ENCODE measurements around the gene TBC1D22A.

Gene TBC1D22A

DNA sequence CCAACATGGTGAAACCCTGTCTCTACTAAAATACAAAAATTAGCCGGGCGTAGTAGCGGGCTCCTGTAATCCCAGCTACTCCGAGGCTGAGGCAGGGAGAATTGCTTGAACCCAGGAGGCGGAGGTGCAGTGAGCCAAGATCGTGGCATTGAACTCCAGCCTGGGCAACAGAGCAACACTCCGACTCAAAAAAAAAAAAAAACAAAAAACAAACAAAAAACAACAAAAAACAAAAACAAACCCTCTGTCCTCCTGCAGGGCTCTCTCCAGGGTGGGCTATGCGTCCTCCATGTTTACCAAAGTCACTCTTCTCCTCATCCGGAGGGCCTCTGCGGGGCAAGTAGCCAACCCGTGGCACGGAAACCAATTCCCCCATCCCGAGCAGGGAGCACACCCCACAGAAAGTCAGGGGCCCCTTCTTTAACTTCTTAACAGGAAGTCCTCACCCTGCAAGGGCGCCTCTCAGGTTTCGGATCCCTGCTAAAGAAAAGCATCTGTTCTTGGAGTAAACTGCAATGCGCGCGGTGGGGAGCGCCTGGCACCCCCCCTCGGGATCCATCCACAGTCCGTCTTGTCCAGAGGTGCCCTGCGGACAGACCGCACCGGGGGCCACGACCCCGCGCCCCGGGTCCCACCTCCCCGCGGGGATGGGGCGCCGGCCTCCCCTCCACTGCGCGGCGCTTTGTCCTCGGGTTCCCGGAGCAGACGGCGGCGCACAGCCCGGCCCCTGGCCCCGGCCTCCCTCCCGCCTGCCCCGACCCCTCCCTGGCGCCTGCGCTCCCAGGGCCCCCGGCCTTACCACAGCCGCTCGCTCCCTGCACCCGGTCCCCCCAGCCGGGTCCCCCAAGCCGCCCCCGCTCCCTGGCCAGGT is 25.1 kb upstream of the TBC1D22A start:
- peak in 2 of 3 experiments; percentile 29 to 35 for DNase-seq (ENCODE audit: low read depth in 2 of 3, low spot score in 2 of 3)

DNA sequence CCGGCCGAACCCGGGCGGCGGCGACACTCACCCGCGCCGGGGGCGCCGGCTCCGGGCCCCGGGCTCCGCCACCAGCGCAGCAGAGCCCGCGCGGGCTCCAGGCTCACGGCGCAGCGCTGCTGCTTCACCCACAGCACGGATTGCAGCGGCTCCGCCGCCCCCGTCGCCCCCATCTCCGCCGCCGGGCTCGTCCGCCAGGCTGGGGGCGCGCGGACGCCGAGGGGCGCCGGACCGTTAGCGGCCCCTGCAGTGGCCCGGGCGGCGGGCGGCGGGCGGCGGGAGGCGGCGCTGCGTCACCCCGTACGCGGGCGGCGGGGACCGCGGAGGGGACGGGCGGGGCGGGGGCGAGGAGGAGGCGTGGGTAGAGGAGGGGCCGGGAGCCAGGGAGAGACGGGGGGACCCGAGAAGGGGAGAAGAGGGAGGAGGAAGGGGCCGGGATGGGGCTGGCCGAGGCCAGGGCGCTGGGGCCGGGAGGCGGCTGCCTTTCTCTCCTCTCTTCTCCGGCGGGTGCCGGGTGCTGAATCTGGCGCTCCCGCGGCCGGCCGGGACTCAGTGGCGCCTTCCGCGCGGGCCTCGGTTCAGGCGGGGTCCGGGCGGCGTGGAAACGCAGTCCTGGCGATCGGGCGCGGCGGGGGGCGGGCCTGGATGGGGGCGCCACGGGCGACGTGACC is 24.3 kb upstream of the TBC1D22A start, which contains the start of gene CERK:
TSS of gene CERK (minus strand) at position 277 of the 671 bp plus-strand sequence. CDS start at position 173, 104 bp downstream.
- peak in 2 of 3 experiments; percentile 42 to 43 for DNase-seq (ENCODE audit: low read depth in 2 of 3, low spot score in 2 of 3)

DNA sequence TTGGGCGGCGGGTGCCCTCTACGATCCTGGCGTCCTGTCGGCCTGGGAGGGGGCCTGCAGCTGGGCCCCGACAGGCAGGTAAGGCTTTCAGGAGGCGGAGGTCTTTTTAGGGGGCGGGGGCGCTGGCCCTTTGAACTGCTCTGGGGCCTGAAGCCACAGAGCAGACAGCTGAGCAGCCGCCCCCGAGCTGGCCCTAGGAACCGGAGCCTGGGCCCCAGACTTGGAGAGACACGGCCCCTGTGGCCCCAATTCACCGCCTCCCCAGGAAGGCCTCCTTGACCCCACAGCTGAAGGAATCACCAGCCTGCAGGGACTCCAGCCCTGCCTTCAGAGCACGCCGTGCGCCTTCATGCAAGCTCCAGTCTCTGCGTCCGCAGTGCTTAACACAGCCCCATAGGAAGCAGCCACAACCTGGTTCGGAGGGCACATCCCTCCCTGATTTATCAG is 23.8 kb upstream of the TBC1D22A start:
- no peak for DNase-seq (ENCODE audit: low read depth in 2 of 3, low spot score in 2 of 3)

DNA sequence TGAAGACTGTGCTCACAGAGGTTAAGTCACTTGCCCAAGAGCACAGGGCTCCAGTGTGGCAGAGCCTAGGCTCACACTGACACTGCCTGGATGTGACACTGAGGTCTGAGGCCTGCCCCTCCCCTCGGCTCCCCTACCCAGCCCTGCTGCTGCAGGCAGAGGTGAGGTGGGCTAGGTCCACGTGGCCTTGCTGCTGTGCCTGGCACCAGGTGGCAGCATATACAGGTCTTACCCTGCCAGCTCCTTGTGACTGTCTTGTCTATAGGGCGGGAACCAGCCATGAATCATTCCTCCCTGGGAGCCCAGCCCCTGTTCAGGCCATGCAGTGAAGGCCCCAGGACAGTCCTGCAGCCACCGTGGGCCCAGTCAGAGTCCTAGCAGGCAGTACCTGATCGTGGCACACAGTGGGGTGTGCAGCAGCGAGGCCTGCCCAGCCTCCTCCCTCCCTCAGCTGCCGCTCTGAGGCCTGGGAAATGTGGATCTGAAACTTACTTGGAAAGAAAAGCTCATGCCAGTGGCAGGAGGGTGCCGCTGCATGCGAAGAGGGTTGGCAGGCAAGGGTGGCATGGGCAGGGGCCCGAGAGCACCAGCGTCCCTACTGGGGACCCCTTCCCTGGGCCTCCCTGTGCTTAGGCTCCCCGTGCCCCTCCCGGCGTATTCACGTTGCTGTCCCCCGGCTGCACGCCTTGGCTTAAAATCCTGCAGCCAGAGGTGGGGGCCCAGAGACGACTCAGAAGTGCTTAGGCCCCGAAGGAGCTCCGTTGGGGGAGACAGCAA is 23.2 kb upstream of the TBC1D22A start:
- peak in 2 of 3 experiments; percentile 50 to 60 for DNase-seq (ENCODE audit: low read depth in 2 of 3, low spot score in 2 of 3)

DNA sequence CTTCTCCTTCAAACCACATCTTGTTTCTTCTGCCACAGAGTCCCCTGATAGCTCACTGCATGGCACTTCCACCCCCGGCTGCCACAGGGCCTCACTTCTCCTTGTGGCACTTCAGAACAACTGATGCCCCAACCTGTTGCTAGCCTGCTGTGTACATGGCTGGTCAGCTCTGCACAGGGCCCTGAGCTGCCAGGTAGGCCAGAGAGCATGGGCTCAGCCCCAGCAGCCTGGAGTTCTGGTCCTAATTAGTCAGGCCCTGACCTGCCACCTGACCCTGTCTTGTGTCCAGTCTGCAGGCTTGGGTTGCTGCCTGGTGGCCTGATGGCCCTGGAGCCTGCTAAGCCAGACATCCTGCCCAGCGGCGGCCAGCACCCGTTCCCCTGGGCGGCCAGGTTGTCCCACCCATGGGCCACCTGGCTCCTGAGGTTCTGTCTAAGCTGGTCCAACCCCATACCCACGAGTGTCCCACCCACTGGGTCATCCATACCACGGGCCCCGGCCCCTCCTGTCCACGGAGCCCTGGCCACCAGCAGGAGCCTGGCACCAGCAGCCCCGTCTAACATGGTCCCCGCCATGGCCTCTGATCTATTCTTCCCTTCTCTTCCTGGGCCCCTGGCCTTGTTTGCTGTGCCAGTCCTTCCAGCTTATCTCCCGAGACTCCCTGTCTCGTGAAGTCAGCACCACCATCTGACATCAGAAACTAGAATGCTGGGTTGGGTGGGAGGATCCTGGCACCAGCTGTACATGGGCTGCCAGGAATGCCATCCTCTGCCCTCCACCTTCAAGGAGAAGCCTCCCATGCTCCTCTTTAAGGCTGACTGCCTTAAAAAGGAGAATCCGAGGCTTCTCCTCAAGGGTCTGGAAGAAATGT is 21.3 kb upstream of the TBC1D22A start:
- DNase-seq (ENCODE audit: low read depth in 2 of 3, low spot score in 2 of 3): no peak

DNA sequence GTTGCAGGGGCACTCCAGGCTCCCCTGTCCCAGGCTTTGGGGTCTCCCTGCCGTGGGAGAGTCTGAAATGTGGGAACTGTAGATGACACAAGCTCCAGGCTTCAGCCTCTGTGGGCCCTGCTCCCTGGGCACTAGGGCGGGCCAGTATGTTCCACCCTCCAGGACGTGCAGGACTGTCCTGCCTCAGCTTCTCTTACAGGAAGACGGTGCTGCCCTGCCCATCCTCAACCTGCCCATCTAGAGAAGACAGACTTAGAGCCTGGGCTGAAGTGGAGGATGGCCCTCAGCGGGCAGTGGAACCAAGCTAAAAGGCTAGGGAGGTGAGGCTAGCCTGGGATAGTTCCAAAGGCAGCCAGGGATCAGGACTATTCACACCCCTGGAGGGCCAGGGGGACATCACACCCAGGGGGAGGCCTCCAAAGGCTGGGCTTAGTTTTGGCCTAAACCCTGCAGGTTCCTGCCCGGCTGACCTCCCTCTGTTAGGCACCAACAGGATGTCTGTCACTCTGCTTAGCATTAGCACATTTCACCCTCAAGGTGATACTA is 20.4 kb upstream of the TBC1D22A start:
- no peak for DNase-seq (ENCODE audit: low read depth in 2 of 3, low spot score in 2 of 3)

DNA sequence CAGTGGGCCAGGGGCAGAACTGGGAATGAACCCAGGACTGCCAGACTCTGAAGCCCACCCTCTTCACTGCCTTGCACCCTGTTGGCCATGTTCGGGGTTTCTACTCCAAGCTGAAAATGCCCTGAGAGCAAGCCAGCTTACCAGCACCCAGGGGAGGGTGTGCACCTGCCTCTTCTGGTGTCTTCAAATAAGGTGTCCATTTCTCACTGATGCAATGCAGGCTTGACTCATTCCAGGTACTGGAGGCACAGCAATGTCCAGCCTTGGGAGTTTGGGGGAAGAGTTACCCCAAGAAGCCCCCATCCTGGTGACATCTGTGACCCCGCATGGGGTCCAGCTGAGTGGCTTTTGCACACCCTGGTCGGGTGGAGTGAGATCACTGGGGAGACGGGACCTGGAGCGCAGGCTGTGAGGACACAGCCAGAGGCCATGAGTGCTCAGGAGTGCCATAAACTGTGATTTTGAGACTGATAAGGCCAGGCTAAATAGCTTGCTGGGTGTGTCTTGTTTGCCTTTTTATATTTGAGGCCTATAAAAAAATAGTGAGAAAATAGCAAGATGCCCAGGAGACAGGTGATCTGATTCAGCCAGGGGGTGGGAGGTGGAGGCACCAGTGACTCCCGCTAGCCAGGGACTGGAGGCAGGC is 19.8 kb upstream of the TBC1D22A start:
- DNase-seq (ENCODE audit: low read depth in 2 of 3, low spot score in 2 of 3): no peak

DNA sequence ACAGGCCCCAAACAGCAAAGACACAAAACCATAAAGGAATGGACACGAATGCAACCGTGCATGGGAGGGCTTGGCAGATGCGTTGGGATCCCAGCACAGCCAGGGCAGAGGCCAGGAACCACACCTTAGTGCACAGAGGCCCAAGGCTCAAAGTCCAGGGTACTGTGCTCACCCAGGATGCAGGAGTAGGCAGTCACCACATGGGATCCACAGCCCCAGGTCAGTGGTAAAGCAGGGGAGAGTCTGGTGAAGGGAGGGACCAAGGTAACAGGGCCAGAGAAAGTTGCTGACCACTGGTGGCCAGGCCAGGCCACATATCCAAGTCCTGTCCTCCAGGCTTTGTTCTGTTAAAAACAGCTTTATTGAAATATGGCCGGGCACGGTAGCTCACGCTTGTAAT is 17.9 kb upstream of the TBC1D22A start:
- no peak for DNase-seq (ENCODE audit: low read depth in 2 of 3, low spot score in 2 of 3)

DNA sequence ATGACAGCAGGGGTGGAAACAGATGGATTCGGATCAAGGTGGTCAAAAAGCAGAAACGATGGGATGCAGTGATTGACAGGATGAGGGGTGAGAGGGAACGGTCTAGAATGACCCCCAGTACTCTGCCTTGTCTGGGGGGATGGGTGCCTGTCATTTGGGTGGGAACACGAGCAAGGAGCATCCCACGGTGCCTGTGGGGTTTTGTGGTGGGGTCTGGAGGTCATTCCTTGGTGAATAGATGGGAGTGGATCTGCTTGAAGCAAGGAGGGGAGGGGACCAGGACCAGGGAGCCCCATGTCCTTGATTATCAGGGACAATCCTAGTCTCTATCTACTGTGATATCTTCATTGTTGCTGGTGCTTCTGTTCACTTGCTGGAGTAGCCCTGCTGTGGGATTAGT is 16.3 kb upstream of the TBC1D22A start:
- no peak for DNase-seq (ENCODE audit: low read depth in 2 of 3, low spot score in 2 of 3)

DNA sequence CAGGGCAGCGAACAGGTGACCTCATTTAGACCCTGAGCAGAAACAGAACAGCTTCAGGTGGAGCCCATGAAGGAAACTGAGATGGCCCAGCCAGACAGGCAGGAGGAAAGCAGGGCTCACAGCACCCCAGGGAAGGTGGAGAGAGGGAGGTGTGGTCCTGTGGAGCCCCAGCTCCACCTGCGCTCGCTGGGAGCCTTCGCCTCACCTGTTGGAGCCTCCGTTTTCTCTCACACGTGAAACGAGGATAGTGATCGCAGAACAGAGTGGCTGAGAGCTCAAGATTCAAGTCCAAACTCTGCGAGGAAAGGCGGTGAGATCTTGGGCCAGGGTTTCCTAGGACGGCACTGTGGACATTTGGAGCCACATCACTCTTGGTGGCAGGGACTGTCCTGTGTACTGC is 15.8 kb upstream of the TBC1D22A start:
- DNase-seq (ENCODE audit: low read depth in 2 of 3, low spot score in 2 of 3): no peak

DNA sequence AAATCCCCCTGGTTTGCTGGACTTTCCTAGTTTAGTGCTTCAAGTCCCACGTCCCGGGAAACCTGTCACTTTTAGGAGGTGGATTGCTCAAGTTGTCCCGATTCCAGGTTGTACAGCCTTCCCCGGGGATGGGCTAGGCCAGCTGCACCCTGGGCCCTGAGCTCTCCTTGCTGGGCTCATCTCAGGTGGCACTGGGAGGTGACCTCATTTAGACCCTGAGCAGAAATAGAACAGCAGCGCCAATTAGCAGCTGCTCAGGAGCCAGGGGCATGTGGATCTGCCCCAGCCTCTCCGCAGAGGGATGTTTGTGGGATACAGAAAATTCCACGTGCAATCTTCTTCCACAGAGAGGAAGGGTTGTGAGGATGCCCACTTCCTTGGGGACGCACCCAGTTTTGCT is 14.8 kb upstream of the TBC1D22A start:
- DNase-seq (ENCODE audit: low read depth in 2 of 3, low spot score in 2 of 3): no peak

DNA sequence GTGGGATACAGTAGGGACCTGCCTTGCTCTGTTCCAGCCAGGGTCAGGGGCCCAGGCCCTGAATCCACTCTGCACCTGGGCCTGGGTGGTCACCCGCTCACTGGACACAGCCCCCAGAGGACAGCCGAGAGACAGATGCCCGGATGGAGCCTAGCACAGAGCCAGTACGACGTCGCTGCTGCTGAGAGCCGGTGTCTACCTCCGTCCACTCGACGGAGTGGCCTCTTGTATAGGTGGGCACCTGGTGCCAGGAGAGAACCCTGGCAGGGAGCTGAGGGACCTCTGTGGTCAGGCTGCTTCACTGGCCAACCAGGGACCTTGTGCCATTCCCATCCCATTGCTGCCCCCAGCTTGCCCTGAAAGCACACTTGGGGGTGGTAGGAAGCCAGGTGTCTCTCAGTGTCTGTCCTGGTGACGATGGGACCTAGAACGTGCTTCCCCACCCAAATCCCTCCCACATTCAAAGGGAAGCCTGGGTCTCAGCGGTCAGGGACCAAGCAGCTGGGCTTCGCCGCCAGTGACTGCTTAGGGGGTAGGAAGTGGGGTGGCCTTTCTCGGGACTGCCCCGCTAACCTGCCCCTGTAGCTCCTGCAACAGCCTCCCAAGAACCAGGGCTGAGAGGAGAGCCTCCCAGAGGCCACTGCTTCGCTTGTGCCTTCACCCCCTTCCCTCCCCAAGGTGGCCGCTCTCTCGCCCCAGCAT is 14.1 kb upstream of the TBC1D22A start:
- DNase-seq (ENCODE audit: low read depth in 2 of 3, low spot score in 2 of 3): no peak

DNA sequence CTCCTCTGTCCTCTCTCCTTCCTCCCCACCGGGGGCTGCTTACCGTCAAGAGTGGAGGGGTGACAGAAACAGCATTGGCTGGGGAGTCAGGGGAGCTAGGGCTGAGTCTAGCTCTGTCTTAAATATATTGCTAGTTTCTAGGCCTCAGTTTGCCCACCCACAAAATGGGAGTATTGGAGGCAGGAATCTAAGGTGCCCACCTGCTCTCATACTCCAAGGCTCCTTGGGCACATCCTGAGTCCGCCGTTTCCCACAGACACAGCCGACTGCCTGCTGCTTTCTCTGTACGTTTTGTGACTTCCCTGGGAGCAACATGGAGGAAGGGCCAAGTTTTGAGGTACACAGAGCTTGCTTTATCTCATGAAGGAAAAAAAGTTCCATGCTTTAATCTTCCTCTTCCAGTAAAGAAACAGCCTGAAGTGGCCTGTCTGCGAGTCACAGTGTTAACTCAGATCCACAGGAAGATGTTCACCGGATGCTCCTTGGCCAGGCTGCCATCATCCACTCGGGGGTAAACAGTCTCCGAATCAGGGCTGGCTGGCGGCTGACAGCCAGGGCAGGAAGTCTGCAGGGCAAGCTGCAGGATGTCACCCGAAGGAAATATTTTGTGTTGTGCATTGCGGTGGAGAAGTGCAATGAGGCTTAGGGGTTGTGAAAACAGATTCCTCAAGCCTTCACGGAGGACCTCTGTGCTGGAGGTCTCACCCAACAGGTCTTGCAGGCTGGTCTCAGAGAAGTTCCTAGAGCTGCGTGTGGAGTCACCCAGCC is 13.4 kb upstream of the TBC1D22A start:
- no peak for DNase-seq (ENCODE audit: low read depth in 2 of 3, low spot score in 2 of 3)

DNA sequence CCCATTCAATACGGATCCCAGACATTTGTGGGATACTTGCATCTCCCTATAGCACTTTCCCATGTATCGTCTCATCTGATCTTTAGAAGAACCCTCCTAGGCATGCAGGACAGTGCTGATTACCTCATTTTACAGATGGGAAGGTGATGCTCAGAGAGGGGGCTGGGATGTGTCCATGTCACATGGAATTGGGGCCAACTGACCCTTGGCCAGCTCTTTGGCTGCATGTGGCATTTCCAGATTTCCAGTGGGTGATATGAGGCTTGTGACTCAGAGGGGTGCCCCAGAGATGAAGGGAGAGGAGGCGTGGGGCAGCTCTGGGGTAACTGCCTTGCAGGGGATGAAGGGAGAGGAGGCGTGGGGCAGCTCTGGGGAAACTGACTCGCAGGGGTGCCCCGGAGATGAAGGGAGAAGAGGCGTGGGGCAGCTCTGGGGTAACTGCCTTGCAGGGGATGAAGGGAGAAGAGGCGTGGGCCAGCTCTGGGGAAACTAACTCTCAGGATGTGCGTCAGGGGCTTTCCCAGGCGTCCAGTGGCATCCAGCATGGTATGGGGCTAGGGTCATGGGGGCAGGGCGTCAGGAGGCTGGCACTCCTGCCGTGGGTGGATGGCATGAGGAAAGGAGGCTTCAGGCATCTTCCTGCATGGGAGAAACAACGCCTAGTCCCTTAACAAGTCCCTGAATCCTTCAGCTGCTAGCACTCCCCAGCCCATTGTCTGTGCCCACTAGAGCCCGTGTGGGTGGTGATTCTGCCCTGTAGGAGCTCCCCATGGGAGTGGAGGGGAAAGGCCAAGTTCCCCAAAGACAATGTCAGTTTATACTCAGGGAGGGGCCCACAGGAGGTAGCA is 12.5 kb upstream of the TBC1D22A start:
- no peak for DNase-seq (ENCODE audit: low read depth in 2 of 3, low spot score in 2 of 3)

DNA sequence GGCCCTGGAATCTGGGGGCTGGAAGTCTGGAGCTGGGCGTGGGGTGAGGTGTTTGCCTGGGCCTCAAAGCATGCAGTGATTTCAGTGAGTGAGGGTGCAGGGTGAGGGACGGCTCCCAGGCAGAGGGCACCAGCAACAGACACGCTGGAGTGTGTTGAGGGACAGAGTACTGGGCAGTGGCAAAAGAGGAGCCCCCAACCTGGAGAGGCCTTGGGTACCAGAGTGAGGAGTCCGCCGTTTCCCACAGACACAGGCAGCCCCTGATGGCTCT is 12.0 kb upstream of the TBC1D22A start:
- DNase-seq (ENCODE audit: low read depth in 2 of 3, low spot score in 2 of 3): no peak

DNA sequence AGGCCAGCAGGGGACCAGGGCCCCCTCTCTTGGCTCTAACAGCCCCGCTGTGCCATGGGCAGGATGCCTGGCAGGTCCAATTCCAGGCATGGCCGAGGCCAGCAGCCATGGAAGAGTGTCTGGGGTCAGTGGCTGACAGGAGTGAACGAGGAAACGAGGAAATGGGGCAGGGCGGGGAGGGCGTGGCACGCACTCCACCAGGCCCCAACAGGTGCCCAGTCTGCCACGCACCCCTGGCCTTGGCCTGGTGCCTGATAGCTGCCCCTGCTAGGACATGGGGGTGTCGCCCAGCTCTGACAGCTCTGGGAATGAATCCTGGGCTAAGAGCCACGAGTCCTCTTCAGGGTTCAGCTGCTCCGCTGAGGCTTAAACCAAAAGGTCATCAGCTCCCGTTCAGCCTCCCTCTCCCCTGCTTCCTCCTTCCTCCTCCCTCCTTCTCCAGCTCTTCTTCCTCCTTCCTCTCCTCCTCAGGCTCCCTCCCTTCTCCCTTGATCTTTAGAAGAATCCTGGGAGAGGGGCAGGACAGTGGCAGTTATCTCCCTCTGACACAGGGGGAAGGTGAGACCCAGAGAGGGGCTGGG is 11.5 kb upstream of the TBC1D22A start:
- DNase-seq (ENCODE audit: low read depth in 2 of 3, low spot score in 2 of 3): no peak

DNA sequence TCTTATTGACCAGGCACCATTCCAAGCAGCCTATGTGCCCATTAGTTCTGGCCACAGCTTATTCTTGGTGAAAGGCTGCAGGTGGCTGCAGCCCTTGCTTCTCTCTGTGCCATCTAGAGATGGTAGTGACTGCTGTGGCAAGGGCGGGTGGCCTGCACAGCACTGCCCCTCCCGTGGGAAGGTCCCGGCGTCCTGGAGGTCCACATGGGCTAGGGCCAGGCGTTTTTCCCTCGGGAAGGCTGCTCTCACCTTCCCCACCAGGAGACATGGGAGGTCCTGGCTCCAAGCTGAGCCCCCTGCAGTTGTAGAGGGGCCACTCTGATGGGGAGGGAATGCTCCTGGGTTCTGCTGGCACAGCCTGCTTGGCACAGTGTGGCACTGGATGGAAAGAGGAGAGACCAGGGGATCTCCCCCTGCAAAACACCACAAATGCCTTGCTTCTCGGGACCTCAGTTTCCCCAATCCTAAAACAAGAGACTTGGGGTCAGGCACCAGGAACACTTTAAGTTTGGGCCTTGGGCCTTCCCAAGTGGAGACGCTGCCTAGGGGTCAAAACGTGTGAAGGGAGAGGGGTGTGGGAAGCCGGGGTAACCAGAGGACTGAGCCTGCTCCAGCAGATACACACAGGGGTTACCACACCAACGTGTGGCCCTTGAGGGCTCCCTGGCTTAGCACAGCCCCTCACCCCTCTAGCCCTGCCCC is 10.0 kb upstream of the TBC1D22A start:
- DNase-seq (ENCODE audit: low read depth in 2 of 3, low spot score in 2 of 3): no peak

All from activated CD8-positive, alpha-beta memory T cell treated with anti-CD3 and anti-CD28 coated beads for 48 hours (primary cell).